HG02884 (cell line): ENCODE measurements around the gene EXOSC1.
"Not testable (repeated sequence)": the region's sequence is repeated elsewhere in the genome, so short reads cannot be mapped to it uniquely, and the experiment has no call there.

ENCODE experiments used
- ATAC-seq: cut with Tn5 transposase; IDR thresholded peaks from one replicate; pipeline ENCODE4 v1.9.1; 2021; ENCODE audit warnings: mild to moderate bottlenecking, moderate library complexity; ENCODE audit not compliant: unreplicated experiment

The EXOSC1 gene

DNA sequence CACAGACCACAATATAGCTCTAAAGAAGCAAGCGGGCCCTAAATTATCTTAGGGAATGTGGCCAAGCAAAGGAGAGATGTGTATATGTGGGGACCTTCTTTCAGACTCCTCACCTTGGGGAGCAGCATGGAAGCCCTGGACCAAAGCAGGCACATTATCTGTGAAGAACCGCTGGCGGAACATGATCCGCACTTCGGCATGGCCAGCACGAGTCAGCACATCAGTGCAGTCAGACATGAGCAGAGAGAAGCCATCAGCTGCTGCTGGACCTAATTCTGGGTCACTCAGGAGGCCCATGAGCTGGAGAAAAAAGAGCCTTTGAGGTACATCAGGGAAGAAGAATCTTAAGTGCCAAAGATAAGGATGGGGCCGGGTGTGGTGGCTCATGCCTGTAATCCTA lies 14.1 kb upstream of the EXOSC1 start:
- ATAC-seq = no peak

- ATAC-seq = no peak
Observed at GRCh38 chr10:97459111-97459510, 13.3 kb upstream of the EXOSC1 start.

GRCh38 chr10:97456686-97457065 lies 10.9 kb upstream of the EXOSC1 start:
- ATAC-seq = no peak

GRCh38 chr10:97456034-97456685 lies 10.4 kb upstream of the EXOSC1 start:
- ATAC-seq = no peak

DNA sequence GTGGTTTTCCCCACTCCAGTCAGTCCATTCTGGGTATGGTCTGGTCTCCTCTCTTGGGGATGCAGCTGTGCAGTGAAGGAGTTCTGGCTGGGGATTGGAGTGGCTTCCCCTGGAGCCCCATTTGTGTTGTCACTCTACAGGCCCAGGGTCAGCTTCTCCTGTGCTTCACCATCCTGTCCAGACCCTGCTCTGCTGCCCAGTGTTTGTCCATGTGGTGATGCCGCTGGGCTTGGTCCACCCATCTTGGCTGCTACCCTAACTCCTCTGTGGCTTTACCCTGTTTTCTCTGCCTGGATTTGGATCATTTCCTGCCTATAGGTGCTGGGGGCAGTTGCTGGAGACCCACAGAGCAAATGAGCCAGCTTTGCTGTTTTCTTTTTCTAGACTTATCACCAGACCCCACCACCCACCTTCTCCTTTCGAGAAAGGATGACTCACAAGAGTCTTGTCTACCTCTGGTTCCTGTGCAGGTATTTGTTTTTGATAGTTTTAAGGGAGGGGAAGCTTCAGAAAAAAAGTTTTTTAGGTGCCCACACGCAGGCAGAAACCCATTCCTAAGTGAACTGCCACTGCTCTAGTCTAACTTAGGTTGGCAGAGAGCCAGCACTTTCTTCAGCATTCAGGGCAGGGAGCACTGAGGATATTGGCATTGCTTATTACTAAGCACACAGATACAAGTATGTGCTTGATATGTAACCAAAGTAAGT lies 8.7 kb upstream of the EXOSC1 start:
- ATAC-seq = no peak

- ATAC-seq = no peak
Observed at GRCh38 chr10:97452352-97452751, 6.5 kb upstream of the EXOSC1 start.

GRCh38 chr10:97451605-97452004 lies 5.8 kb upstream of the EXOSC1 start:
- no peak for ATAC-seq

DNA sequence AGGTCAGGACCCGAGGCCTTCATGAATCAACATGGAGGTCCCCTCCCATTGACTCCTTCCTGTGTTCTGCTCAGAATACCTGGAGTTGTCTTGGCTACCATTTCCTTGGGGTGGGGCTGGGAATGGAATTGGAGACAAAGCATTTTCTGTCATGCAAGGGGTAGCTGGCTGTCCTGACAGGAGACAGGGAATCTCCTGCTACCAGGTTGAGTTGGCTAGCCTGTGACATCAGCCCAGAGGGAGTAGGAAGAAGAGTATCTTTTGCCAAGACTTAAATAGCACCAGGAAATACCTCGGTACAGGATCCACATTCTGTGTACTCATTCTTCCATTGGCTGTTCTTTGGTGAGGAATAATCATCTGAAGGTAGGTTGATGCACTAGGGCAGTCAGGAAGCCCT lies 5.0 kb upstream of the EXOSC1 start:
- ATAC-seq = no peak

GRCh38 chr10:97445357-97445721 lies 467 bp downstream of the EXOSC1 start:
- ATAC-seq = no peak

GRCh38 chr10:97444212-97444611 lies 1.6 kb downstream of the EXOSC1 start:
- ATAC-seq = no peak

- no peak for ATAC-seq
Observed at GRCh38 chr10:97442277-97442676, 3.5 kb downstream of the EXOSC1 start.

DNA sequence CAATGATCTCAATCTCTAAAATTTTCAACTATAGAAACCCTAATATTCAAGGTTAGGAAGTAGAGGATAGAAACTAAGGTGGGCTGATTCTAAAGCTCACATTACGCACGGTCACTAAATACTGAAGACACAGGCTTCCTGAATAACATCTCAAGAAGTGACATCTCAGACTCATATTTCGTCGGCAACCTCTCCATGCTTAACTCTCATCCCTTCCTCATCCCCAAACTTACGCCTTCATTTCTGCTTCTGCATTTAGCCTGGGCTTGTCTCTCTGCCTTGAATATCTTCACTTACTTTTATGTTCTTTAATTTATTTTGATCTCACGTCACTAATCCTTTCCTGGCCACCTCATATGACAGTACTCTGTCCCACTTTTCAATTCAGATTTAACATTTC lies 10.6 kb downstream of the EXOSC1 start:
- ATAC-seq = no peak

- no peak for ATAC-seq
Observed at GRCh38 chr10:97434557-97434956, 11.2 kb downstream of the EXOSC1 start.

- no peak for ATAC-seq
Observed at GRCh38 chr10:97434055-97434454, 11.8 kb downstream of the EXOSC1 start.

DNA sequence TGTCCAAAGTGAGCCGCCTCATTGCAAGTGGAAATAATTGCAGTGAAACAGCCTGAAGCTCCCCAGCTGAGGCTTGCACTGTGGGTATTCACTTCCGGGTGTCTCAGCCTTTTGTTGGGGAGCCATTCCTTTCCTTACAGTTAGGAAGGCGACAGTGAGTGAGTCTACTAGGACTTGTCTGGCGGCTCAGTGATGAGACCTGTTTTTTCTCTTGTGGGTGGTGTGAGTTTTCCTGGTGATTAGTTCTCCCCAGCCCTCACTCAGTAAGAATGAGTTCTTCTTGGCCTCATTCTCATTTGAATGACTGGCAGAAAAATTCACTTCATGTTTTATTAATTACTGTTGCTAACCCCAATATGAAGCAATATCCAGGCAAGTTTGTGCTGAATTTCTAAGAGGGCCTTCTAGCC lies 17.2 kb downstream of the EXOSC1 start:
- ATAC-seq = no peak

- ATAC-seq = no peak
Observed at GRCh38 chr10:97427571-97428179, 18.1 kb downstream of the EXOSC1 start.

GRCh38 chr10:97426776-97427570 lies 18.8 kb downstream of the EXOSC1 start:
- ATAC-seq = no peak

GRCh38 chr10:97425964-97426775 lies 19.6 kb downstream of the EXOSC1 start, which contains the start of gene PGAM1:
PGAM1 (plus strand) TSS chr10:97426191; CDS start chr10:97426308, 117 bp downstream.
- peak; percentile 81 for ATAC-seq

DNA sequence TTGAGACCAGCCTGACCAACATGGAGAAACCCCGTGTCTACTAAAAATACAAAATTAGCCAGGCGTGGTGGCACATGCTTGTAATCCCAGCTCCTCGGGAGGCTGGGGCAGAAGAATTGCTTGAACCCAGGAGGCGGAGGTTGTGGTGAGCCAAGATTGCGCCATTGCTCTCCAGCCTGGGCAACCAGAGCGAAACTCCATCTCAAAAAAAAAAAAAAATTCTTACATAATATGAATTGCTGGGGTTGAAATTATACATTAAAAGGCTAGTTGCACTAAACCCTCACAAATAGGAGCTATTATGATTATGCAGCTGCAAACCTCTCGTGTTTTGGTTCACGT lies 22.1 kb downstream of the EXOSC1 start:
- not testable (repeated sequence) for ATAC-seq

- no peak for ATAC-seq
Observed at GRCh38 chr10:97416565-97416964, 29.2 kb downstream of the EXOSC1 start.

DNA sequence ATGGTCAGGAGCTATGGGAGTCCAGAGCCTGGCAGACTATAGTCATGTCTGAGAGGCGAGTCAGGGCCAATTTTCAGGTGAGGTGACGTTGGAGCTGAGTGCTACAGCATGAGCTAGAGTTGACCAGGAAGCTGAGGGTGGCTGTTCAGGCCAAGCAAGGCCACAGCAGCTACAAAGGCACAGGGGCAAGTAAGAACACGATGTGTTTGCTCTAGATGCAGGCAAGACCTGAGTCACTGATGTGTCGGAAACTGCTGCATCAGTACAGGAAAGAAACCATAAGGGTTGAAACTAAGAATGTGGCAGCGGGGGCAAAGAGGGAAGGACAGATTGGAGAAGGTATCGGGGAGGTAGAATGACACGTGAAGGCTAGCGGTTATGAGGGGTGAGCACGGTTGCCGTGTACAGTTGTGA lies 32.9 kb downstream of the EXOSC1 start:
- ATAC-seq = no peak
